ENCODE results near the gene SPEF2.

GRCh38 chr5:35618781-35619180 lies 1.1 kb downstream of the SPEF2 start:
- no peak for TF ChIP-seq CTCF (IDR thresholded peaks at IDR 0.05; ENCODE audit: low read depth, low read length, poor library complexity, severe bottlenecking)
- no peak for TF ChIP-seq EZH2phosphoT487 (IDR thresholded peaks at IDR 0.05; ENCODE audit: borderline replicate concordance, low read length)

All from DOHH2 (cell line).